Prostate gland (tissue), 2 donors: ENCODE results near the gene TAF3.

Experiments used
- CTCF ChIP-seq, 4 experiments: fragments of 200-600 bp in 2 of 4; fragments of 450-650 bp in 2 of 4; sonication (generic) in 2 of 4; IDR thresholded peaks; 1 replicate in 3 of 4; 2 replicates in 1 of 4; pipeline ENCODE4 v1.5.1; 2016 to 2019; ENCODE audit warnings: antibody characterized with exemption in 4 of 4, mild to moderate bottlenecking in 2 of 4, moderate library complexity in 2 of 4
- POLR2A ChIP-seq: fragments of 450-650 bp; IDR thresholded peaks from one replicate; pipeline ENCODE4 v1.6.1; 2016; ENCODE audit warnings: antibody characterized with exemption, mild to moderate bottlenecking

GRCh38 chr10:8056378-8056777, 238.1 kb downstream of the TAF3 start:
- TF ChIP-seq CTCF (IDR thresholded peaks at IDR 0.05) (no peak), POLR2A (no peak)
